Suprapubic skin (tissue), 4 donors: Measurements from ENCODE around the gene HORMAD2. TPM values are rescaled to one million over a fixed set of nuclear protein-coding genes. Genes with fewer than 3 reads are reported as not detected.
A peak's percentile ranks its signal among the peaks of the same experiment; 100 is the strongest.
"Not testable (repeated sequence)": the region's sequence is repeated elsewhere in the genome, so short reads cannot be mapped to it uniquely, and the experiment has no call there.

ENCODE experiments used
- DNase-seq, 2 donors: peaks; one replicate each; pipeline ENCODE4 v3.0.0-alpha.2; 2019; ENCODE audit warnings: low spot score in 2 of 2
- H3K27ac ChIP-seq: fragments of 200-600 bp; sonication (generic); one replicate; pipeline ENCODE4 v1.5.1; 2019
- H3K27me3 ChIP-seq: fragments of 200-600 bp; sonication (generic); one replicate; pipeline ENCODE4 v1.5.1; 2019
- H3K36me3 ChIP-seq: fragments of 200-600 bp; sonication (generic); one replicate; pipeline ENCODE4 v1.5.1; 2019
- H3K4me1 ChIP-seq: fragments of 200-600 bp; sonication (generic); one replicate; pipeline ENCODE4 v1.5.1; 2019
- H3K4me3 ChIP-seq: fragments of 200-600 bp; sonication (generic); one replicate; pipeline ENCODE4 v1.5.1; 2019; ENCODE audit warnings: mild to moderate bottlenecking
- H3K9me3 ChIP-seq: fragments of 200-600 bp; sonication (generic); one replicate; pipeline ENCODE4 v1.5.1; 2019
- EP300 ChIP-seq: sonication (generic); formaldehyde crosslinking; IDR thresholded peaks from one replicate; pipeline ENCODE4 v1.6.1; 2017; ENCODE audit warnings: antibody characterized with exemption
- POLR2A ChIP-seq, 2 donors: fragments of 450-650 bp; IDR thresholded peaks; one replicate each; pipeline ENCODE4 v1.6.1; 2017; ENCODE audit warnings: antibody characterized with exemption in 2 of 2, mild to moderate bottlenecking in 2 of 2, moderate library complexity in 2 of 2
- POLR2AphosphoS5 ChIP-seq, 3 donors: sonication (generic); formaldehyde crosslinking; IDR thresholded peaks; one replicate each; pipeline ENCODE4 v1.6.1; 2017; ENCODE audit warnings: antibody characterized with exemption in 3 of 3
- WGBS: methylation state at CpG from one replicate; pipeline ENCODE4 v1.1.5; 2018; 5-methylcytosine and 5-hydroxymethylcytosine counted together
- total RNA-seq, 4 donors: library from RNA; depleted of rRNA; stranded (reverse); fragments of >200 nt; gene quantifications; one replicate each; pipeline ENCODE4 v1.1.0, GENCODE V29; 2016
- TF ChIP-seq, protein P1 (sequence below), 2 donors: fragments of 200-600 bp in 1 of 2; fragments of 450-650 bp in 1 of 2; sonication (generic) in 1 of 2; IDR thresholded peaks; one replicate each; pipeline ENCODE4 v1.5.1; 2016 to 2019; ENCODE audit warnings: antibody characterized with exemption in 2 of 2, mild to moderate bottlenecking in 1 of 2, moderate library complexity in 1 of 2

The HORMAD2 gene
- total RNA-seq, 4 donors from 2014 or later, result not detected

DNA sequence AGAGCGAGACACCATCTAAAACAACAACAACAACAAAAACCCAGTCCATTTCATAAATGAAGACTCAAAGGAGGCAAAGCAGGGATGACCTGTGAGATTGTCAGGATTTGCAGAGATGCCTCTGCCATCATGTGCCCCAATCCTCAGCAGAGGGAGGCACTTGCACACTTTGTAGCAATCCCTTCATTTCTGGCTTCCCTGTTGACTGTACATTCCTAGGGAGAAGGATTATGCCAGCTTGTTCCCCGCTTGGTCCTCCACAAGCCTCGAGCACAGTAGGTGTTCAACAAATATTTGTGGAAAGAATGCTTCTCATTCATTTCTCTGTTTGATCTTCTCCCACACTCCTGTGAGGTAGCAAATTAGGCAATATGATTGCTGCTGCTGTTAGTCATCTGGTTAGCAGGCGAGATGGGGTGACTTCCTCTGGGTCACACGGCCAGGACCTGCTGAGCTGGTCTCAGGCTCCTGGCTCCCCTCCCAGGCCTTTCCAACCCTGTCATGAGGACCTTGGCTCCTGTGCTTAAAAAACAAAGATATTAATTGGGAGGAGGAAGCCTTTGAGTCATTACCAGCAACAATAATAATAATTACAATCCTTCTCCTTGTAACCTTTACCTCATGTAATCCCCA, 132.2 kb downstream of the HORMAD2 start:
- 35% methylated on average over 5 of the region's 5 CpGs for WGBS
- peak overlapping the region; percentile 16 for H3K27ac ChIP-seq

DNA sequence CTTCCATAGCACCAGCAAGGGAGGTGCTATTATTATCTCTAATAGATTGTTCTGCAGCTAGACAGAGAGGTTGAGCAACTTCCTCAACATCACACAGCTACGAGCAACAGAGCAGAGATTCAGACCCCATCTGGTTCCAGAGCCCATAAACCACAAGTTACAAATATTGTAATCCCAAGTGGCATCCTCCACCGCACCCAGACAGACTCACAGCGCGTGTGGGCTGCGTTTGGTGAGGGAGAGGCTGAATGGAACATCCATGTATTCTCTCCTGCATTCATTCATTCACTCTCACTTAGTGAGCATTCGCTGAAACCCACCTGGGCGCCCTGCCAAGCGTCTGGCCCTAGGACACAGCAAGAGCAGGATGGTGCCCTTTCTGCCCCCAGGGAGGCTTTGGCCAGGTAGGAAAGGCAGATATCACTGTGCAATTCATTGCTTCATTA, 132.8 kb downstream of the HORMAD2 start:
- Histone ChIP-seq H3K27me3 (no peaks in the 10 kb centered on the region), H3K4me3 (no peak overlapping the region), H3K4me1 (peaks cover 39% of the 10 kb centered on the region), H3K9me3 (no peaks in the 10 kb centered on the region), H3K27ac (peak overlapping the region; percentile 16), H3K36me3 (no peaks in the 10 kb centered on the region)
- TF ChIP-seq POLR2A (IDR thresholded peaks at IDR 0.05) (no peak), EP300 (no peak), POLR2AphosphoS5 (IDR thresholded peaks at IDR 0.05) (no peak)
- TF ChIP-seq, protein P1, sequence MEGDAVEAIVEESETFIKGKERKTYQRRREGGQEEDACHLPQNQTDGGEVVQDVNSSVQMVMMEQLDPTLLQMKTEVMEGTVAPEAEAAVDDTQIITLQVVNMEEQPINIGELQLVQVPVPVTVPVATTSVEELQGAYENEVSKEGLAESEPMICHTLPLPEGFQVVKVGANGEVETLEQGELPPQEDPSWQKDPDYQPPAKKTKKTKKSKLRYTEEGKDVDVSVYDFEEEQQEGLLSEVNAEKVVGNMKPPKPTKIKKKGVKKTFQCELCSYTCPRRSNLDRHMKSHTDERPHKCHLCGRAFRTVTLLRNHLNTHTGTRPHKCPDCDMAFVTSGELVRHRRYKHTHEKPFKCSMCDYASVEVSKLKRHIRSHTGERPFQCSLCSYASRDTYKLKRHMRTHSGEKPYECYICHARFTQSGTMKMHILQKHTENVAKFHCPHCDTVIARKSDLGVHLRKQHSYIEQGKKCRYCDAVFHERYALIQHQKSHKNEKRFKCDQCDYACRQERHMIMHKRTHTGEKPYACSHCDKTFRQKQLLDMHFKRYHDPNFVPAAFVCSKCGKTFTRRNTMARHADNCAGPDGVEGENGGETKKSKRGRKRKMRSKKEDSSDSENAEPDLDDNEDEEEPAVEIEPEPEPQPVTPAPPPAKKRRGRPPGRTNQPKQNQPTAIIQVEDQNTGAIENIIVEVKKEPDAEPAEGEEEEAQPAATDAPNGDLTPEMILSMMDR (IDR thresholded peaks at IDR 0.05), result no peak
- WGBS, result 36% methylated on average over 6 of the region's 8 CpGs
- no peak for DNase-seq

More for the DNA sequence above, 132.2 kb downstream of the HORMAD2 start:
- H3K9me3 ChIP-seq, result no peaks in the 10 kb centered on the region
- H3K4me3 ChIP-seq, result no peak overlapping the region
- H3K27me3 ChIP-seq, result no peaks in the 10 kb centered on the region
- TF ChIP-seq POLR2AphosphoS5 (IDR thresholded peaks at IDR 0.05), result peak in 1 of 3 donors; percentile 74
- TF ChIP-seq, protein P1 (IDR thresholded peaks at IDR 0.05), result no peak
- no peaks in the 10 kb centered on the region for H3K36me3 ChIP-seq
- peaks cover 45% of the 10 kb centered on the region for H3K4me1 ChIP-seq
- DNase-seq, result peak in 1 of 2 donors; percentile 85

DNA sequence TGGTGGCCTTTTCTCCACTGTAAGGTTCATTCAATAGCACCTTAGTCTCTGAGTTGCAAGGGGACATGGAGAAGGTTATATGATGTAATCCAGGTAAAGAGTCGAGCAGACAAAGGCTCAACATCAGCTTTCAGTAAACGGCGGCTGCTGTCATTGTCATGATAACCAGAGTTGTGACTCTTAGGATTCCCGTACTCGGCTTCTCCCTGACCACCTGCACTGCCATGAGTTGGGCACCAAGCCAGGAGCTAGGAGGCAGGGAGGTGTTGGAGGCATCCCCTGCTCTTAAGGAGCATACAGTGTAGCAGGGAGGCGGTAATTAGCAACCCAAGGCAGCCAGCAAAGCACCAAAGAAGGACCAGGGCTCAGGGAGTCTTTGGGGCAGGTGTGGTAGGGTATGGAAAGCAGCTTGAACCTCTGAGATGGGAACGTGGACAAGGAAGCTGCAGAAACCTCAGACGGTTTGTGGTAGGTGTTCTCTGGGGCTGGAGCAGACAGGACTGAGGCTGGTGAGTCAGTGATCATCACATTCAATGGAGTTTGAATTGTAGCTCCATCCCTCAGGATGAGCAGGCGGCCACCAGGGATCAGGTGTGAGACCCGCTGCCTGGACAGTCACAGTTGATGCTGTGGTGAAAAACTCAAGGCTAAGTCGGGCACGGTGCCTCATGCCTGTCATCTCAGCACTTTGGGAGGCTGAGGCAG, 134.6 kb downstream of the HORMAD2 start:
- H3K27ac ChIP-seq, result no peak overlapping the region
- H3K9me3 ChIP-seq, result no peaks in the 10 kb centered on the region
- H3K27me3 ChIP-seq, result no peaks in the 10 kb centered on the region
- WGBS, result 75% methylated on average over 12 of the region's 12 CpGs
- TF ChIP-seq POLR2A (IDR thresholded peaks at IDR 0.05), result no peak
- no peak for TF ChIP-seq EP300
- no peak for TF ChIP-seq POLR2AphosphoS5 (IDR thresholded peaks at IDR 0.05)
- TF ChIP-seq, protein P1 (IDR thresholded peaks at IDR 0.05), result no peak
- H3K36me3 ChIP-seq, result no peaks in the 10 kb centered on the region
- DNase-seq, result no peak
- peaks cover 29% of the 10 kb centered on the region for H3K4me1 ChIP-seq
- H3K4me3 ChIP-seq, result no peak overlapping the region

- DNase-seq, H3K27me3 ChIP-seq, H3K4me3 ChIP-seq, H3K27ac ChIP-seq, H3K9me3 ChIP-seq, H3K36me3 ChIP-seq: not testable (repeated sequence)
- H3K4me1 ChIP-seq, result peaks cover 25% of the 10 kb centered on the region
- 97% methylated on average over 2 of the region's 3 CpGs for WGBS
Measured at GRCh38 chr22:30216272-30216671, 136.0 kb downstream of the HORMAD2 start.

GRCh38 chr22:30216710-30217109, 136.4 kb downstream of the HORMAD2 start:
- H3K4me1 ChIP-seq, result peaks cover 25% of the 10 kb centered on the region
- WGBS, result 94% methylated on average over 6 of the region's 10 CpGs
- no peak overlapping the region for H3K4me3 ChIP-seq
- DNase-seq, result no peak
- H3K9me3 ChIP-seq, result no peaks in the 10 kb centered on the region
- no peak overlapping the region for H3K27ac ChIP-seq
- peaks cover under 1% of the 10 kb centered on the region for H3K27me3 ChIP-seq
- H3K36me3 ChIP-seq, result no peaks in the 10 kb centered on the region
- TF ChIP-seq POLR2AphosphoS5 (IDR thresholded peaks at IDR 0.05) (no peak), EP300 (no peak), POLR2A (IDR thresholded peaks at IDR 0.05) (no peak)
- TF ChIP-seq, protein P1 (IDR thresholded peaks at IDR 0.05), result no peak
